ENCODE measurements around the gene VPS9D1. TPM values are rescaled to one million over a fixed set of nuclear protein-coding genes. Genes with fewer than 3 reads are reported as not detected.
"Not testable (repeated sequence)": the region's sequence is repeated elsewhere in the genome, so short reads cannot be mapped to it uniquely, and the experiment has no call there.

The VPS9D1 gene
- total RNA-seq, 1 experiment from 2014 or later: 4.2 TPM

- TF ChIP-seq ZNF317 (CRISPR knock-in tag; IDR thresholded peaks at IDR 0.05; ENCODE audit: borderline replicate concordance, low read depth) (no peak), SP1 (CRISPR knock-in tag; conservative IDR thresholded peaks at IDR 0.05) (peak; percentile 64), ZNF423 (CRISPR knock-in tag; IDR thresholded peaks at IDR 0.05) (no peak), PRRX2 (CRISPR knock-in tag; IDR thresholded peaks at IDR 0.05) (0 out of 2 replicates have a peak, but pooled peaks have one; percentile 11), MAX (CRISPR knock-in tag; IDR thresholded peaks at IDR 0.05) (peak; percentile 63; the same call in 1 of the 2 replicates), CREB1 (CRISPR knock-in tag; IDR thresholded peaks at IDR 0.05) (no peak), GABPB1 (CRISPR knock-in tag; IDR thresholded peaks at IDR 0.05) (peak; percentile 62; the same call in 1 of the 2 replicates), NFE2L1 (CRISPR knock-in tag; IDR thresholded peaks at IDR 0.05) (no peak), ARID4B (CRISPR knock-in tag; IDR thresholded peaks at IDR 0.05; ENCODE audit: borderline replicate concordance) (peak; percentile 68; the same call in 1 of the 2 replicates)
- TF ChIP-seq, protein P1, sequence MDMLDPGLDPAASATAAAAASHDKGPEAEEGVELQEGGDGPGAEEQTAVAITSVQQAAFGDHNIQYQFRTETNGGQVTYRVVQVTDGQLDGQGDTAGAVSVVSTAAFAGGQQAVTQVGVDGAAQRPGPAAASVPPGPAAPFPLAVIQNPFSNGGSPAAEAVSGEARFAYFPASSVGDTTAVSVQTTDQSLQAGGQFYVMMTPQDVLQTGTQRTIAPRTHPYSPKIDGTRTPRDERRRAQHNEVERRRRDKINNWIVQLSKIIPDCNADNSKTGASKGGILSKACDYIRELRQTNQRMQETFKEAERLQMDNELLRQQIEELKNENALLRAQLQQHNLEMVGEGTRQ (CRISPR knock-in tag; IDR thresholded peaks at IDR 0.05): peak; percentile 98
- TF ChIP-seq, protein P2, sequence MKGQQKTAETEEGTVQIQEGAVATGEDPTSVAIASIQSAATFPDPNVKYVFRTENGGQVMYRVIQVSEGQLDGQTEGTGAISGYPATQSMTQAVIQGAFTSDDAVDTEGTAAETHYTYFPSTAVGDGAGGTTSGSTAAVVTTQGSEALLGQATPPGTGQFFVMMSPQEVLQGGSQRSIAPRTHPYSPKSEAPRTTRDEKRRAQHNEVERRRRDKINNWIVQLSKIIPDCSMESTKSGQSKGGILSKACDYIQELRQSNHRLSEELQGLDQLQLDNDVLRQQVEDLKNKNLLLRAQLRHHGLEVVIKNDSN (CRISPR knock-in tag; IDR thresholded peaks at IDR 0.05): peak; percentile 99
These were observed 20.5 kb downstream of the VPS9D1 start (continued) for GRCh38 chr16:89700100-89700648.

DNA sequence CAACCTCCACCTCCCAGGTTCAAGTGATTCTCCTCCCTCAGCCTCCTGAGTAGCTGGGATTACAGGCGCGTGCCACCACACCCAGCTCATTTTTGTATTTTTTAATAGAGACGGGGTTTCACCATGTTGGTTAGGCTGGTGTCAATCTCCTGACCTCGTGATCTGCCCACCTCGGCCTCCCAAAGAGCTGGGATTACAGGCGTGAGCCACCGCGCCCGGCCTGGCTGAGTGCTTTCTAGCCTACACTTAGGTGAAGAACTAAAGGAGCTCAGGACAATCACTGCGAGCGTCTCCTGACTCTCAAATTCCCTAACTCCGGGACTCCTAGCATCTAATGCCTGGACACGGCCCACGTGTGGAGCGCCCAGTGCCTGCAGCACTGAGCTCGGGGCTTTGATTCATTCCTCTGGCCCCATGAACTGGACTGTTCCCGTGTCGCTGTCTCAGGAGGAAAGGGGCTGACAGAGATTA lies 21.0 kb downstream of the VPS9D1 start:
- H3K36me3 Mint-ChIP-seq: not testable (repeated sequence)

GRCh38 chr16:89698717-89699116 lies 22.0 kb downstream of the VPS9D1 start:
- DNase-seq (ENCODE audit: low spot score); POLR2A ChIA-PET; H3K4me3 Mint-ChIP-seq; H3K27ac Mint-ChIP-seq; ATAC-seq; H3K36me3 Mint-ChIP-seq; H3K9me3 Mint-ChIP-seq: not testable (repeated sequence)
- CTCF ChIA-PET: interaction anchor here (3.6 kb wide), 1 partner anchor 12 kb away, joined by 19 read pairs; the partner anchor contains the start of gene CDK10
- Mint-ChIP-seq H3K4me1 (peaks cover 12% of the 10 kb centered on the region), H3K27me3 (ENCODE audit: low read depth) (peaks cover 12% of the 10 kb centered on the region)

More for the DNA sequence above, 21.0 kb downstream of the VPS9D1 start:
- H3K27ac Mint-ChIP-seq; H3K9me3 Mint-ChIP-seq; ATAC-seq; DNase-seq (ENCODE audit: low spot score): not testable (repeated sequence)
- ChIA-PET POLR2A (interaction anchor here (0.9 to 2.6 kb wide), 7 partner anchors 12 to 891 kb away, joined by 3 to 18 read pairs (median 6); partner anchors contain the start of genes CDK10, CHMP1A and SPATA33), CTCF (interaction anchor here (0.5 to 3.6 kb wide), 34 partner anchors 11 to 406 kb away, joined by 3 to 36 read pairs (median 4); partner anchors contain the start of genes CDK10, CHMP1A, MC1R and SPATA33)
- peaks cover 12% of the 10 kb centered on the region for H3K4me1 Mint-ChIP-seq
- H3K27me3 Mint-ChIP-seq (ENCODE audit: low read depth): peaks cover 21% of the 10 kb centered on the region
- H3K4me3 Mint-ChIP-seq: peak overlapping the region; percentile 64

GRCh38 chr16:89697616-89698331 lies 22.9 kb downstream of the VPS9D1 start:
- ATAC-seq (no peak), DNase-seq (ENCODE audit: low spot score) (no peak)
- ChIA-PET POLR2A (interaction anchor here (0.8 kb wide), 1 partner anchor 11 kb away, joined by 7 read pairs; the partner anchor contains the start of gene CDK10), CTCF (interaction anchor here (1.0 to 2.5 kb wide), 2 partner anchors 8 to 97 kb away, joined by 3 to 9 read pairs; no protein-coding TSS in a partner anchor)
- peaks cover 12% of the 10 kb centered on the region for H3K36me3 Mint-ChIP-seq
- H3K4me1 Mint-ChIP-seq: peaks cover 12% of the 10 kb centered on the region
- TF ChIP-seq NR3C1 (CRISPR knock-in tag; conservative IDR thresholded peaks at IDR 0.05; ENCODE audit: low read depth): no peak
- TF ChIP-seq, protein P3, sequence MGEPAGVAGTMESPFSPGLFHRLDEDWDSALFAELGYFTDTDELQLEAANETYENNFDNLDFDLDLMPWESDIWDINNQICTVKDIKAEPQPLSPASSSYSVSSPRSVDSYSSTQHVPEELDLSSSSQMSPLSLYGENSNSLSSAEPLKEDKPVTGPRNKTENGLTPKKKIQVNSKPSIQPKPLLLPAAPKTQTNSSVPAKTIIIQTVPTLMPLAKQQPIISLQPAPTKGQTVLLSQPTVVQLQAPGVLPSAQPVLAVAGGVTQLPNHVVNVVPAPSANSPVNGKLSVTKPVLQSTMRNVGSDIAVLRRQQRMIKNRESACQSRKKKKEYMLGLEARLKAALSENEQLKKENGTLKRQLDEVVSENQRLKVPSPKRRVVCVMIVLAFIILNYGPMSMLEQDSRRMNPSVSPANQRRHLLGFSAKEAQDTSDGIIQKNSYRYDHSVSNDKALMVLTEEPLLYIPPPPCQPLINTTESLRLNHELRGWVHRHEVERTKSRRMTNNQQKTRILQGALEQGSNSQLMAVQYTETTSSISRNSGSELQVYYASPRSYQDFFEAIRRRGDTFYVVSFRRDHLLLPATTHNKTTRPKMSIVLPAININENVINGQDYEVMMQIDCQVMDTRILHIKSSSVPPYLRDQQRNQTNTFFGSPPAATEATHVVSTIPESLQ (CRISPR knock-in tag; IDR thresholded peaks at IDR 0.05): no peak
- H3K9me3 Mint-ChIP-seq: no peaks in the 10 kb centered on the region
- H3K27me3 Mint-ChIP-seq (ENCODE audit: low read depth): peaks cover 2% of the 10 kb centered on the region
- H3K27ac Mint-ChIP-seq: no peak overlapping the region
- no peak overlapping the region for H3K4me3 Mint-ChIP-seq

Data from WTC11 (cell line).